CD8-positive, alpha-beta memory T cell (primary cell): ENCODE results near the gene CLDN5. TPM values are rescaled to one million over a fixed set of nuclear protein-coding genes. Genes with fewer than 3 reads are reported as not detected.

ENCODE experiments used
- CTCF ChIA-PET: fragments of 350-600 bp; sonication (Branson Sonifier 250); formaldehyde crosslinking; loops from one replicate; lab custom pipeline; 2021; ENCODE audit warnings: antibody characterized with exemption; lab: Charles Lee
- POLR2A ChIA-PET: fragments of 350-600 bp; sonication (Branson Sonifier 250); formaldehyde crosslinking; loops from one replicate; lab custom pipeline; 2021; ENCODE audit warnings: antibody characterized with exemption; lab: Charles Lee
- DNase-seq, 5 donors: peaks; one replicate each; pipeline versions ENCODE4 v3.0.0 to v3.0.0-alpha.2; 2020 to 2022; ENCODE audit warnings: mixed read lengths in 1 of 5
- H3K27ac ChIP-seq: one replicate; pipeline ENCODE4 v1.7.0; 2013; ENCODE audit warnings: low read depth, mild to moderate bottlenecking, low read length, moderate library complexity
- H3K27me3 ChIP-seq: 2 replicates; pipeline ENCODE4 v1.7.0; 2013; ENCODE audit warnings: low read length, mild to moderate bottlenecking; ENCODE audit not compliant: insufficient read depth, poor library complexity, severe bottlenecking
- H3K36me3 ChIP-seq: 2 replicates; pipeline ENCODE4 v1.7.0; 2013; ENCODE audit warnings: mild to moderate bottlenecking, low read length, moderate library complexity; ENCODE audit not compliant: insufficient read depth
- H3K4me1 ChIP-seq: 2 replicates; pipeline ENCODE4 v1.7.0; 2013; ENCODE audit warnings: mild to moderate bottlenecking, low read length, moderate library complexity; ENCODE audit not compliant: insufficient read depth
- H3K4me3 ChIP-seq: 2 replicates; pipeline ENCODE4 v1.7.0; 2013; ENCODE audit warnings: mild to moderate bottlenecking, low read length
- H3K9me3 ChIP-seq: 2 replicates; pipeline ENCODE4 v1.7.0; 2013; ENCODE audit warnings: mild to moderate bottlenecking, low read length
- H3K27ac Mint-ChIP-seq, 8 donors: one replicate each; pipeline ENCODE4 v1.8.0; 2020 to 2021; ENCODE audit warnings: mixed read lengths in 8 of 8, mild to moderate bottlenecking in 6 of 8, inconsistent platforms in 3 of 8, moderate library complexity in 3 of 8
- H3K27me3 Mint-ChIP-seq, 2 donors: one replicate each; pipeline ENCODE4 v1.8.0; 2020 to 2021; ENCODE audit warnings: mixed read lengths in 2 of 2, mild to moderate bottlenecking in 1 of 2, moderate library complexity in 1 of 2
- H3K36me3 Mint-ChIP-seq, 3 donors: one replicate each; pipeline ENCODE4 v1.8.0; 2020 to 2021; ENCODE audit warnings: mixed read lengths in 3 of 3, inconsistent platforms in 1 of 3, mild to moderate bottlenecking in 1 of 3
- H3K4me1 Mint-ChIP-seq, 3 donors: one replicate each; pipeline ENCODE4 v1.8.0; 2020 to 2021; ENCODE audit warnings: mixed read lengths in 3 of 3, inconsistent platforms in 1 of 3, mild to moderate bottlenecking in 1 of 3
- H3K4me3 Mint-ChIP-seq, 7 donors: one replicate each; pipeline ENCODE4 v1.8.0; 2020 to 2021; ENCODE audit warnings: mixed read lengths in 7 of 7, mild to moderate bottlenecking in 6 of 7, moderate library complexity in 4 of 7, inconsistent platforms in 2 of 7
- H3K9me3 Mint-ChIP-seq, 5 donors: one replicate each; pipeline ENCODE4 v1.8.0; 2020 to 2022; ENCODE audit warnings: mixed read lengths in 5 of 5, mild to moderate bottlenecking in 3 of 5, moderate library complexity in 2 of 5, inconsistent platforms in 1 of 5
- polyA plus RNA-seq: library from polyadenylated mRNA; unstranded; fragments of 300-500 nt; fragmentation: Illumina TruSeq; gene quantifications from one replicate; pipeline ENCODE4 v1.2.3, GENCODE V29; 2021
- total RNA-seq, 2 experiments: library from RNA; stranded (reverse); gene quantifications; one replicate each; pipeline ENCODE4 v1.2.3, GENCODE V29; 2021

The CLDN5 gene
- total and polyA plus RNA-seq, 3 experiments from 2014 or later, result not detected

DNA sequence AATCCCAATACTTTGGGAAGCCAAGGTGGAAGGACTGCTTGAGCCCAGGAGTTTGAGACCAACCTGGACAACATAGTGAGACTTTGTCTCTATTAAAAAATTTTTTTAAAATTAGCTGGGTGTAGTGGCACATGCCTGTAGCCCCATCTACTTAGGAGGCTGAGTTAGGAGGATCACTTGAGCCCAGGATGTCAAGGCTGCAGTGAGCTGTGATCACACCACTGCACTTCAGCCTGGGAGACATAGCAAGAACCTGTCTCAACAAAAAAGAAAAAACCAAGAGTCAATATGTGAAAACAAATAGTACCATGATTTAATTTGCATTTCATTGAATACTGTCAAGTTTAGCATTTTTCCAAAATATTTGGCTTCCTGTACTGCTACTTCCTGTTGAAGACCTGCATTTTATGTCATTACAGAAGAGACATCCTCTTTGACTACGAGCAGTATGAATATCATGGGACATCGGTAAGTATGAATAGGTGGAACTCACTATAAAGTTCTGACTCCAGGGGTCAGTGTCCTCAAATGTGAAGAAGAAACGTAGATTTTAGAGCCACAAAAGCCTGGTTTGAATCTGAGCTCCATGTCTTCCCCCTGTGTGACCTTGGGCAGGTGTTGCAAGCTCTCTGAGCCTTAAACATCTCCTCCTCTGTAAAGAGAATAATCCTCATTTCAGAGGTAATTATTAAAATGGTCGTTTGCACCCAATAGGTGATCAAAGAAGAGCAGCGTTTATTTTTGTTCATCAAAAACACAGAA lies 28.5 kb downstream of the CLDN5 start:
- Histone ChIP-seq H3K4me3 (no peak overlapping the region), H3K27ac (no peak overlapping the region), H3K36me3 (no peaks in the 10 kb centered on the region), H3K4me1 (no peaks in the 10 kb centered on the region), H3K9me3 (no peaks in the 10 kb centered on the region), H3K27me3 (no peaks in the 10 kb centered on the region)
- peak in 1 of 5 donors; percentile 41 for DNase-seq
- Mint-ChIP-seq H3K4me1 (peaks cover 0 to 4% (median 0%) of the 10 kb centered on the region in 3 donors), H3K4me3 (no peak overlapping the region), H3K27ac (no peak overlapping the region), H3K27me3 (no peaks in the 10 kb centered on the region), H3K36me3 (no peaks in the 10 kb centered on the region), H3K9me3 (no peaks in the 10 kb centered on the region)
- CTCF ChIA-PET, result no interaction called here
- POLR2A ChIA-PET, result no interaction called here

GRCh38 chr22:19494676-19495173 lies 29.5 kb downstream of the CLDN5 start:
- POLR2A ChIA-PET, result no interaction called here
- CTCF ChIA-PET, result no interaction called here
- Histone ChIP-seq H3K9me3 (no peaks in the 10 kb centered on the region), H3K27ac (no peak overlapping the region), H3K27me3 (no peaks in the 10 kb centered on the region), H3K4me3 (no peak overlapping the region), H3K4me1 (no peaks in the 10 kb centered on the region), H3K36me3 (no peaks in the 10 kb centered on the region)
- Mint-ChIP-seq H3K36me3 (no peaks in the 10 kb centered on the region), H3K9me3 (no peaks in the 10 kb centered on the region), H3K27ac (no peak overlapping the region), H3K4me1 (peaks cover 0 to 8% (median 0%) of the 10 kb centered on the region in 3 donors), H3K27me3 (no peaks in the 10 kb centered on the region), H3K4me3 (no peak overlapping the region)
- no peak for DNase-seq

DNA sequence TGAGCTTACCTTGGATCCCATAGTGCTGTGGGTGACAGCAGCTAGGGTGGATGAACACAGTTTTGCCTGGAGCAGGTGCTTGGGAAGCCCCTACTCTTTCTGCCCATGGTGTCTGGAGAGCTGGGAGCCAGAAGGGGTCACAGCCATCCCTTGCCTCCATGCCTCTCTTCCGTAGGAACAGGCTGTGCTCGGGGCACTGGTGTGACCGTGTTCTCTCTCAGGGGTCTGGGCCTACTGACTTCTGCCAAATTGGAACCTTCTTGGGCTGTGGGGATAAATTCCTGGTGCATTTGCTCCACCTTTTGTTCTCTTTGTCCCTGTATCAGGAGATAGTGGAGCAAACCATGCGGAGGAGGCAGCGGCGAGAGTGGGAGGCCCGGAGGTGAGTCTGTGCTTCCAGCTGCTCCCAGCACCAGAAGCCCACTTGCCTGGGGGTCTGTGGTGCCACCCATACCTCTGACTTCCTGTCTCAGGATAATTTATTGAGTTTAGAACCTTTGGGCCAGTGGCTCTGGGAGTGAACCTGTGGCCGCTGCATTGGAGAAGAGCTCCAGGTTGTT lies 30.1 kb downstream of the CLDN5 start:
- Histone ChIP-seq H3K27ac (no peak overlapping the region), H3K27me3 (no peaks in the 10 kb centered on the region), H3K36me3 (no peaks in the 10 kb centered on the region), H3K4me1 (no peaks in the 10 kb centered on the region), H3K4me3 (no peak overlapping the region), H3K9me3 (no peaks in the 10 kb centered on the region)
- DNase-seq, result no peak
- POLR2A ChIA-PET, result no interaction called here
- Mint-ChIP-seq H3K4me3 (no peak overlapping the region), H3K4me1 (peaks cover 0 to 9% (median 0%) of the 10 kb centered on the region in 3 donors), H3K27ac (peak overlapping the region in 1 of 8 donors; percentile 17), H3K27me3 (no peaks in the 10 kb centered on the region), H3K36me3 (no peaks in the 10 kb centered on the region), H3K9me3 (no peaks in the 10 kb centered on the region)
- CTCF ChIA-PET, result no interaction called here

- no peaks in the 10 kb centered on the region for H3K9me3 ChIP-seq
- H3K4me3 ChIP-seq, result no peak overlapping the region
- no peaks in the 10 kb centered on the region for H3K36me3 Mint-ChIP-seq
- no peaks in the 10 kb centered on the region for H3K27me3 ChIP-seq
- no peak overlapping the region for H3K27ac ChIP-seq
- H3K4me1 ChIP-seq, result no peaks in the 10 kb centered on the region
- no peak overlapping the region for H3K4me3 Mint-ChIP-seq
- peaks cover 0 to 9% (median 0%) of the 10 kb centered on the region in 3 donors for H3K4me1 Mint-ChIP-seq
- DNase-seq, result no peak
- no peaks in the 10 kb centered on the region for H3K36me3 ChIP-seq
- no peaks in the 10 kb centered on the region for H3K27me3 Mint-ChIP-seq
- no peaks in the 10 kb centered on the region for H3K9me3 Mint-ChIP-seq
- H3K27ac Mint-ChIP-seq, result peak overlapping the region in 1 of 8 donors; percentile 33
- CTCF ChIA-PET, result no interaction called here
- POLR2A ChIA-PET, result no interaction called here
These were observed 31.6 kb downstream of the CLDN5 start for GRCh38 chr22:19492504-19493174.

GRCh38 chr22:19490628-19491230 lies 33.5 kb downstream of the CLDN5 start:
- H3K9me3 Mint-ChIP-seq, result no peaks in the 10 kb centered on the region
- Histone ChIP-seq H3K4me3 (no peak overlapping the region), H3K27ac (no peak overlapping the region), H3K9me3 (no peaks in the 10 kb centered on the region), H3K4me1 (no peaks in the 10 kb centered on the region), H3K36me3 (no peaks in the 10 kb centered on the region), H3K27me3 (no peaks in the 10 kb centered on the region)
- H3K27me3 Mint-ChIP-seq, result no peaks in the 10 kb centered on the region
- no peak overlapping the region for H3K27ac Mint-ChIP-seq
- ChIA-PET CTCF (no interaction called here), POLR2A (no interaction called here)
- DNase-seq, result no peak
- no peaks in the 10 kb centered on the region for H3K36me3 Mint-ChIP-seq
- no peak overlapping the region for H3K4me3 Mint-ChIP-seq
- peaks cover 0 to 5% (median 0%) of the 10 kb centered on the region in 3 donors for H3K4me1 Mint-ChIP-seq

GRCh38 chr22:19488884-19489843 lies 35.0 kb downstream of the CLDN5 start:
- Histone ChIP-seq H3K9me3 (no peaks in the 10 kb centered on the region), H3K36me3 (no peaks in the 10 kb centered on the region), H3K27me3 (no peaks in the 10 kb centered on the region), H3K27ac (no peak overlapping the region), H3K4me3 (no peak overlapping the region), H3K4me1 (no peaks in the 10 kb centered on the region)
- POLR2A ChIA-PET, result no interaction called here
- Mint-ChIP-seq H3K4me3 (no peak overlapping the region), H3K9me3 (no peaks in the 10 kb centered on the region), H3K36me3 (no peaks in the 10 kb centered on the region), H3K27ac (no peak overlapping the region), H3K27me3 (no peaks in the 10 kb centered on the region), H3K4me1 (peaks cover 0 to 5% (median 0%) of the 10 kb centered on the region in 3 donors)
- DNase-seq, result no peak
- CTCF ChIA-PET, result interaction anchor here (1.0 kb wide), 1 partner anchor 10 kb away, joined by 3 read pairs; the partner anchor contains the start of gene CDC45

- Mint-ChIP-seq H3K4me1 (peaks cover 0 to 5% (median 0%) of the 10 kb centered on the region in 3 donors), H3K9me3 (no peaks in the 10 kb centered on the region), H3K27ac (peak overlapping the region in 1 of 8 donors; percentile 47), H3K27me3 (no peaks in the 10 kb centered on the region), H3K36me3 (no peaks in the 10 kb centered on the region), H3K4me3 (no peak overlapping the region)
- Histone ChIP-seq H3K4me3 (no peak overlapping the region), H3K36me3 (no peaks in the 10 kb centered on the region), H3K4me1 (no peaks in the 10 kb centered on the region), H3K27ac (no peak overlapping the region), H3K9me3 (no peaks in the 10 kb centered on the region), H3K27me3 (no peaks in the 10 kb centered on the region)
- ChIA-PET CTCF (interaction anchor here (1.0 kb wide), 1 partner anchor 9 kb away, joined by 3 read pairs; the partner anchor contains the start of gene CDC45), POLR2A (interaction anchor here (0.7 kb wide), 2 partner anchors 9 to 37 kb away, joined by 5 to 6 read pairs; partner anchors contain the start of gene CDC45)
- DNase-seq, result no peak
These were observed 35.9 kb downstream of the CLDN5 start for GRCh38 chr22:19488285-19488684.
